SK-N-SH treated with all-trans-retinoic acid at 6 μM for 48 hours (cell line): Measurements from ENCODE around the gene DGCR6.
"Not testable (repeated sequence)": the region's sequence is repeated elsewhere in the genome, so short reads cannot be mapped to it uniquely, and the experiment has no call there.

ENCODE experiments used
- ATAC-seq: fragments of 200-7000 bp; cut with Tn5 transposase; 3 replicates; pipeline ENCODE4 v1.9.1; 2020; ENCODE audit warnings: mild to moderate bottlenecking, moderate library complexity
- ARNTL ChIP-seq: fragments of 450-650 bp; formaldehyde crosslinking; IDR thresholded peaks from 2 replicates; pipeline ENCODE4 v1.5.0; 2020; ENCODE audit warnings: low read depth, mild to moderate bottlenecking, moderate library complexity, borderline replicate concordance
- BACH2 ChIP-seq: fragments of 250-450 bp; sonication (Bioruptor Pico); IDR thresholded peaks from 2 replicates; pipeline ENCODE4 v1.9.0; 2021; ENCODE audit warnings: mild to moderate bottlenecking, borderline replicate concordance
- CSDC2 ChIP-seq: fragments of 250-450 bp; sonication (Bioruptor Pico); IDR thresholded peaks from 2 replicates; pipeline ENCODE4 v1.5.0; 2020; ENCODE audit warnings: mild to moderate bottlenecking, moderate library complexity
- ESRRG ChIP-seq: fragments of 250-450 bp; sonication (Bioruptor Pico); IDR thresholded peaks from 2 replicates; pipeline ENCODE4 v1.6.1; 2021; ENCODE audit warnings: mild to moderate bottlenecking
- GLIS3 ChIP-seq: fragments of 250-450 bp; sonication (Bioruptor Pico); IDR thresholded peaks from 2 replicates; pipeline ENCODE4 v1.5.0; 2020; ENCODE audit warnings: mild to moderate bottlenecking, moderate library complexity
- ISL1 ChIP-seq: fragments of 250-450 bp; sonication (Bioruptor Pico); IDR thresholded peaks from 2 replicates; pipeline ENCODE4 v2.1.2; 2022; ENCODE audit warnings: mild to moderate bottlenecking, moderate library complexity
- OSR1 ChIP-seq: fragments of 250-450 bp; sonication (Bioruptor Pico); IDR thresholded peaks from 2 replicates; pipeline ENCODE4 v1.8.0; 2022; ENCODE audit warnings: moderate library complexity, mild to moderate bottlenecking, inconsistent platforms
- PPARA ChIP-seq: fragments of 250-450 bp; sonication (Bioruptor Pico); IDR thresholded peaks from 2 replicates; pipeline ENCODE4 v1.5.0; 2020; ENCODE audit warnings: mild to moderate bottlenecking, borderline replicate concordance
- RARB ChIP-seq: fragments of 250-450 bp; sonication (Bioruptor Pico); IDR thresholded peaks from 2 replicates; pipeline ENCODE4 v1.8.0; 2021; ENCODE audit warnings: mild to moderate bottlenecking, moderate library complexity
- SNAI2 ChIP-seq: fragments of 250-450 bp; sonication (Bioruptor Pico); IDR thresholded peaks from 2 replicates; pipeline ENCODE4 v1.5.0; 2020; ENCODE audit warnings: mild to moderate bottlenecking, moderate library complexity
- TCF4 ChIP-seq: fragments of 250-450 bp; sonication (Bioruptor Pico); IDR thresholded peaks from 2 replicates; pipeline ENCODE4 v1.8.0; 2021; ENCODE audit warnings: mild to moderate bottlenecking, moderate library complexity, borderline replicate concordance
- TOX ChIP-seq: fragments of 250-450 bp; sonication (Bioruptor Pico); IDR thresholded peaks from 2 replicates; pipeline ENCODE4 v1.8.0; 2021; ENCODE audit warnings: mild to moderate bottlenecking, moderate library complexity, borderline replicate concordance
- ZC3H10 ChIP-seq: fragments of 250-450 bp; sonication (Bioruptor Pico); IDR thresholded peaks from 2 replicates; pipeline ENCODE4 v1.5.1; 2021; ENCODE audit warnings: mild to moderate bottlenecking, moderate library complexity
- ZFP3 ChIP-seq: fragments of 250-450 bp; sonication (Bioruptor Pico); IDR thresholded peaks from 2 replicates; pipeline ENCODE4 v1.5.0; 2020; ENCODE audit warnings: mild to moderate bottlenecking, moderate library complexity
- ZFP30 ChIP-seq: fragments of 450-650 bp; formaldehyde crosslinking; IDR thresholded peaks from 2 replicates; pipeline ENCODE4 v1.5.0; 2022; ENCODE audit warnings: mild to moderate bottlenecking, moderate library complexity
- ZNF565 ChIP-seq: fragments of 450-650 bp; formaldehyde crosslinking; conservative IDR thresholded peaks from 2 replicates; pipeline ENCODE4 v1.5.0; 2020; ENCODE audit warnings: low read depth, mild to moderate bottlenecking, moderate library complexity
- ZNF70 ChIP-seq: fragments of 450-650 bp; formaldehyde crosslinking; IDR thresholded peaks from 2 replicates; pipeline ENCODE4 v1.5.0; 2020; ENCODE audit warnings: mild to moderate bottlenecking, moderate library complexity
- ZNF8 ChIP-seq: fragments of 450-650 bp; formaldehyde crosslinking; IDR thresholded peaks from 2 replicates; pipeline ENCODE4 v1.5.0; 2020; ENCODE audit warnings: mild to moderate bottlenecking, moderate library complexity
- TF ChIP-seq, protein P1 (sequence below): fragments of 250-450 bp; sonication (Bioruptor Pico); IDR thresholded peaks from 2 replicates; pipeline ENCODE4 v1.8.0; 2021; ENCODE audit warnings: low read depth, mild to moderate bottlenecking, moderate library complexity, borderline replicate concordance
- TF ChIP-seq, protein P2 (sequence below): fragments of 250-450 bp; sonication (Bioruptor Pico); IDR thresholded peaks from 2 replicates; pipeline ENCODE4 v1.5.1; 2020; ENCODE audit warnings: low read depth, mild to moderate bottlenecking, moderate library complexity
- TF ChIP-seq, protein P3 (sequence below): fragments of 250-450 bp; sonication (Bioruptor Pico); IDR thresholded peaks from 2 replicates; pipeline ENCODE4 v1.5.1; 2021; ENCODE audit warnings: mild to moderate bottlenecking, moderate library complexity
- TF ChIP-seq, protein P4 (sequence below): fragments of 250-450 bp; sonication (Bioruptor Pico); IDR thresholded peaks from 2 replicates; pipeline ENCODE4 v1.5.0; 2020; ENCODE audit warnings: mild to moderate bottlenecking, moderate library complexity
- TF ChIP-seq, protein P5 (sequence below): fragments of 250-450 bp; sonication (Bioruptor Pico); IDR thresholded peaks from 2 replicates; pipeline ENCODE4 v1.8.0; 2020; ENCODE audit warnings: mild to moderate bottlenecking, moderate library complexity, borderline replicate concordance

DGCR6 gene

DNA sequence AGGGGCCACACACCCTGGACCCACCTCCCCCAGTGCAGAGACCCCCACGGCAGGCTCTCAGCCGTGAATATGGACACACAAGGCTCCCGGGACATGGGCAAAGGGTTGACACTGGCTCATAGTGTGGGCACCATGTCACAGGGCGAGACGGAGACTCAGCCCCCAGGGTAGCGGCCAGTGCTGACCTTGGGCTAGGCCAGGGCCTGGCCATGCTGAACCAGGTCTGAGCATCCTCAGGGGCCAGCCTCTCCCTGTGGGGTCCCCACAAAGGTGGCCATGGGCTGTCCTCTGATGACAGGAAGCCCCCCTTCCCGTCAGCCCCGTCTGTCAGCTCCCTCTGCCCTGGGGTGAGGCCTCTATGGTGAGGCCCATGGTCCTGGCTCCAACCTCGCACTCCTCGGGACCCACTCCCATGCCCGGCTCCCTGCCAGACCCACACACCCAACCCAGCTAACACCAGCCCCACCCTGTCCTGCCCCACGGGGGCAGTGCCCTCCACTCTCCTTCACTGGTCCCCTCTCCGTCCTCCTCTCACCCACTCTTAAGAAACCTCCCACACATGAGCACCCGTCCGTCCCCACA lies 49.0 kb downstream of the DGCR6 start:
- ATAC-seq, result no peak
- no peak for TF ChIP-seq ZNF8 (CRISPR knock-in tag)
- no peak for TF ChIP-seq BACH2 (CRISPR knock-in tag)
- TF ChIP-seq, protein P1, sequence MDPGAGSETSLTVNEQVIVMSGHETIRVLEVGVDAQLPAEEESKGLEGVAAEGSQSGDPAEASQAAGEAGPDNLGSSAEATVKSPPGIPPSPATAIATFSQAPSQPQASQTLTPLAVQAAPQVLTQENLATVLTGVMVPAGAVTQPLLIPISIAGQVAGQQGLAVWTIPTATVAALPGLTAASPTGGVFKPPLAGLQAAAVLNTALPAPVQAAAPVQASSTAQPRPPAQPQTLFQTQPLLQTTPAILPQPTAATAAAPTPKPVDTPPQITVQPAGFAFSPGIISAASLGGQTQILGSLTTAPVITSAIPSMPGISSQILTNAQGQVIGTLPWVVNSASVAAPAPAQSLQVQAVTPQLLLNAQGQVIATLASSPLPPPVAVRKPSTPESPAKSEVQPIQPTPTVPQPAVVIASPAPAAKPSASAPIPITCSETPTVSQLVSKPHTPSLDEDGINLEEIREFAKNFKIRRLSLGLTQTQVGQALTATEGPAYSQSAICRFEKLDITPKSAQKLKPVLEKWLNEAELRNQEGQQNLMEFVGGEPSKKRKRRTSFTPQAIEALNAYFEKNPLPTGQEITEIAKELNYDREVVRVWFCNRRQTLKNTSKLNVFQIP (CRISPR knock-in tag), result no peak
- TF ChIP-seq, protein P2, sequence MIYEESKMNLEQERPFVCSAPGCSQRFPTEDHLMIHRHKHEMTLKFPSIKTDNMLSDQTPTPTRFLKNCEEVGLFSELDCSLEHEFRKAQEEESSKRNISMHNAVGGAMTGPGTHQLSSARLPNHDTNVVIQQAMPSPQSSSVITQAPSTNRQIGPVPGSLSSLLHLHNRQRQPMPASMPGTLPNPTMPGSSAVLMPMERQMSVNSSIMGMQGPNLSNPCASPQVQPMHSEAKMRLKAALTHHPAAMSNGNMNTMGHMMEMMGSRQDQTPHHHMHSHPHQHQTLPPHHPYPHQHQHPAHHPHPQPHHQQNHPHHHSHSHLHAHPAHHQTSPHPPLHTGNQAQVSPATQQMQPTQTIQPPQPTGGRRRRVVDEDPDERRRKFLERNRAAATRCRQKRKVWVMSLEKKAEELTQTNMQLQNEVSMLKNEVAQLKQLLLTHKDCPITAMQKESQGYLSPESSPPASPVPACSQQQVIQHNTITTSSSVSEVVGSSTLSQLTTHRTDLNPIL (CRISPR knock-in tag), result no peak
- no peak for TF ChIP-seq OSR1 (CRISPR knock-in tag)
- TF ChIP-seq, protein P3, sequence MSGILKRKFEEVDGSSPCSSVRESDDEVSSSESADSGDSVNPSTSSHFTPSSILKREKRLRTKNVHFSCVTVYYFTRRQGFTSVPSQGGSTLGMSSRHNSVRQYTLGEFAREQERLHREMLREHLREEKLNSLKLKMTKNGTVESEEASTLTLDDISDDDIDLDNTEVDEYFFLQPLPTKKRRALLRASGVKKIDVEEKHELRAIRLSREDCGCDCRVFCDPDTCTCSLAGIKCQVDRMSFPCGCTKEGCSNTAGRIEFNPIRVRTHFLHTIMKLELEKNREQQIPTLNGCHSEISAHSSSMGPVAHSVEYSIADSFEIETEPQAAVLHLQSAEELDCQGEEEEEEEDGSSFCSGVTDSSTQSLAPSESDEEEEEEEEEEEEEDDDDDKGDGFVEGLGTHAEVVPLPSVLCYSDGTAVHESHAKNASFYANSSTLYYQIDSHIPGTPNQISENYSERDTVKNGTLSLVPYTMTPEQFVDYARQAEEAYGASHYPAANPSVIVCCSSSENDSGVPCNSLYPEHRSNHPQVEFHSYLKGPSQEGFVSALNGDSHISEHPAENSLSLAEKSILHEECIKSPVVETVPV, result no peak
- no peak for TF ChIP-seq GLIS3 (CRISPR knock-in tag)
- TF ChIP-seq TCF4 (CRISPR knock-in tag), result no peak
- TF ChIP-seq, protein P4, sequence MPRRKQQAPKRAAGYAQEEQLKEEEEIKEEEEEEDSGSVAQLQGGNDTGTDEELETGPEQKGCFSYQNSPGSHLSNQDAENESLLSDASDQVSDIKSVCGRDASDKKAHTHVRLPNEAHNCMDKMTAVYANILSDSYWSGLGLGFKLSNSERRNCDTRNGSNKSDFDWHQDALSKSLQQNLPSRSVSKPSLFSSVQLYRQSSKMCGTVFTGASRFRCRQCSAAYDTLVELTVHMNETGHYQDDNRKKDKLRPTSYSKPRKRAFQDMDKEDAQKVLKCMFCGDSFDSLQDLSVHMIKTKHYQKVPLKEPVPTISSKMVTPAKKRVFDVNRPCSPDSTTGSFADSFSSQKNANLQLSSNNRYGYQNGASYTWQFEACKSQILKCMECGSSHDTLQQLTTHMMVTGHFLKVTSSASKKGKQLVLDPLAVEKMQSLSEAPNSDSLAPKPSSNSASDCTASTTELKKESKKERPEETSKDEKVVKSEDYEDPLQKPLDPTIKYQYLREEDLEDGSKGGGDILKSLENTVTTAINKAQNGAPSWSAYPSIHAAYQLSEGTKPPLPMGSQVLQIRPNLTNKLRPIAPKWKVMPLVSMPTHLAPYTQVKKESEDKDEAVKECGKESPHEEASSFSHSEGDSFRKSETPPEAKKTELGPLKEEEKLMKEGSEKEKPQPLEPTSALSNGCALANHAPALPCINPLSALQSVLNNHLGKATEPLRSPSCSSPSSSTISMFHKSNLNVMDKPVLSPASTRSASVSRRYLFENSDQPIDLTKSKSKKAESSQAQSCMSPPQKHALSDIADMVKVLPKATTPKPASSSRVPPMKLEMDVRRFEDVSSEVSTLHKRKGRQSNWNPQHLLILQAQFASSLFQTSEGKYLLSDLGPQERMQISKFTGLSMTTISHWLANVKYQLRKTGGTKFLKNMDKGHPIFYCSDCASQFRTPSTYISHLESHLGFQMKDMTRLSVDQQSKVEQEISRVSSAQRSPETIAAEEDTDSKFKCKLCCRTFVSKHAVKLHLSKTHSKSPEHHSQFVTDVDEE (CRISPR knock-in tag), result no peak
- no peak for TF ChIP-seq ARNTL (CRISPR knock-in tag)
- TF ChIP-seq TOX (CRISPR knock-in tag), result no peak
- TF ChIP-seq, protein P5, sequence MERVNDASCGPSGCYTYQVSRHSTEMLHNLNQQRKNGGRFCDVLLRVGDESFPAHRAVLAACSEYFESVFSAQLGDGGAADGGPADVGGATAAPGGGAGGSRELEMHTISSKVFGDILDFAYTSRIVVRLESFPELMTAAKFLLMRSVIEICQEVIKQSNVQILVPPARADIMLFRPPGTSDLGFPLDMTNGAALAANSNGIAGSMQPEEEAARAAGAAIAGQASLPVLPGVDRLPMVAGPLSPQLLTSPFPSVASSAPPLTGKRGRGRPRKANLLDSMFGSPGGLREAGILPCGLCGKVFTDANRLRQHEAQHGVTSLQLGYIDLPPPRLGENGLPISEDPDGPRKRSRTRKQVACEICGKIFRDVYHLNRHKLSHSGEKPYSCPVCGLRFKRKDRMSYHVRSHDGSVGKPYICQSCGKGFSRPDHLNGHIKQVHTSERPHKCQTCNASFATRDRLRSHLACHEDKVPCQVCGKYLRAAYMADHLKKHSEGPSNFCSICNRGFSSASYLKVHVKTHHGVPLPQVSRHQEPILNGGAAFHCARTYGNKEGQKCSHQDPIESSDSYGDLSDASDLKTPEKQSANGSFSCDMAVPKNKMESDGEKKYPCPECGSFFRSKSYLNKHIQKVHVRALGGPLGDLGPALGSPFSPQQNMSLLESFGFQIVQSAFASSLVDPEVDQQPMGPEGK (CRISPR knock-in tag), result no peak
- no peak for TF ChIP-seq ZC3H10 (CRISPR knock-in tag)
- TF ChIP-seq CSDC2 (CRISPR knock-in tag), result no peak
- no peak for TF ChIP-seq ZNF70 (CRISPR knock-in tag)
- TF ChIP-seq ZNF565 (CRISPR knock-in tag), result no peak
- TF ChIP-seq RARB, result no peak
- TF ChIP-seq ESRRG (CRISPR knock-in tag), result no peak
- TF ChIP-seq, all 23 proteins: peak for 0

DNA sequence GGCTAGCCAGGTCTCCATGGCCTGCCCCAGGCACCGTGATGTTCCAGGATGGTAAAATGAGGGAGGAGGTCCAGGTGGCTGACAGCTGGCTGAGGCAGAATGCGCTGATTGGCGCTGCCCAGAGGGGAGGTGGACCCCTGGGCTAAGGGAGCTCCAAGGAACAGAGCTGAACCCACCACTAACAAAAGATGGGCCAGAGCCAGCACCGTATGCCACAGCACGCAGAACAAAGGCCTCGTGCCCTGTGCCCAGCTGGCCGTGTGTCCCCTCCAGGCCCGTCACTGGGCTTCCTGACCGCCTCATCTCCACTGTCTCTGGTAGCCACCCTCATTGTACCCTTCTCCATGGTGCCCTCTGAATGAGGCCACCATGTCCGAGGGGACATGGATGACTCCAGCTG lies 49.6 kb downstream of the DGCR6 start:
- TF ChIP-seq ISL1 (CRISPR knock-in tag) (no peak), PPARA (no peak), RARB (no peak), CSDC2 (CRISPR knock-in tag) (no peak), ZNF8 (CRISPR knock-in tag) (no peak), ZC3H10 (CRISPR knock-in tag) (no peak), ZFP30 (no peak), TOX (CRISPR knock-in tag) (no peak), OSR1 (CRISPR knock-in tag) (no peak), SNAI2 (CRISPR knock-in tag) (no peak), ZNF70 (CRISPR knock-in tag) (no peak), ZNF565 (CRISPR knock-in tag) (no peak), ZFP3 (CRISPR knock-in tag) (no peak), BACH2 (CRISPR knock-in tag) (no peak)
- TF ChIP-seq, protein P5 (CRISPR knock-in tag), result no peak
- TF ChIP-seq, protein P1 (CRISPR knock-in tag), result no peak
- ATAC-seq, result no peak

DNA sequence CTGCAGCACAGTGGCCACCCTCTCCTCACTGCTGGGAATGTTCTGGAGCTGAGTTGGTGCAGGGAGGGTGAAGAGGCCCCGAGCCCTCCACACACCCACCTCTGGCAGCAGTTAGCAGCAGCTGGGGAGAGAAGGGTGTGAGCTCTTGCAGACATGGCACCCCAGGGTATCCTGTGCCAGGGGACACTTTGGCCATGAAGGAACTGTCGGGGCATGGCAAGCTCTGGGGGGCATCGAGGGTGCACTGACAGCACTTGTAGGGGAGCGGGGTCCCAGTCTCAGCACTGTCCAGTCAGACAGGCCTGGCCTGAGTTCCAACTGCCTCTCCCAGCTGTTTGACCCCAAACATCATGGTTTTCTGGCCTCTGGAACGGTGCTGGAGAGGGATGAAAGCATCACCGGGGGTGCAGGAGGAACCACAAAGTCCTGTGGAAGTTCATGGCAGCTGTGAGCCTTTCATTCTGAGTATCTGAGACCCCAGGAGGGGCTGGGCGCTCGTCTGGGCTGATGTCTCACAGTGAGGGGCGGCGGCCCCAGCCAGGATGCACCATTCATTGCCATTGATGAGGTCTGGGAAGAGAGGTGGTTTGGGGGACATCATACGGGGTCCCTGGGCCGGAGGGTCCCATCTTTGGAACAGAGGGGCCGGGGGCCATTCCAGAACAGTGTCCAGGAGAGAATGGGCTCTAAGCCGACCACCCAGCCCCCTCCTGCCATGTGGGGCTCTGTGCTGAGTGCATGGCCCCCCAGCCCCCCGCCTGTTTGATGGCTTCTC lies 50.2 kb downstream of the DGCR6 start:
- ATAC-seq, result not testable (repeated sequence)

DNA sequence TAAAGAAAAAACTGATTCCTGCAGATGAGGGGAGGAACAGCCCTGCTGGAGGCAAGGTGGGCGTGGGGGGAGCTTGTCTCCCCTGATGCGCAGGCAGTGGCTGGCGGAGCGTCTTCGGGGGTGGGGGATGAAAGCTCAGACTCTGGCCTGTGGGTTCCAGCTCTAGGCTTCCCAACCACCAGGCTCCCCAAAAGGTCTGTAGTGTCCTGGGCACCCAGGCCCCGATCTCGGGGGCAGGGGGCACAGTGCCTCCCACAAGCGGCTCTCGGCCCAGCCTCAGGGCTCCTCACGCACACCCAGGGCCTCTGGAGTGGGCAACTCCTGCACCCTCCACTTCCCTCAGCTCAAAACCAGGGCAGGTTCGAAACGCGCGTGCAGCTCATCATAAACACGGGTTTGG lies 50.8 kb downstream of the DGCR6 start:
- not testable (repeated sequence) for ATAC-seq
